Measurements from ENCODE around the gene OR14A16. TPM values are rescaled to one million over a fixed set of nuclear protein-coding genes. Genes with fewer than 3 reads are reported as not detected.

The OR14A16 gene
- not detected for polyA plus RNA-seq
- long read RNA-seq, donor 1, result 0 reads
- long read RNA-seq, donor 2, result 0 reads
- long read RNA-seq, donor 3, result 0 reads
- long read RNA-seq, donor 4, result 0 reads
- long read RNA-seq, donor 5, result 0 reads
- long read RNA-seq, donor 6, result 0 reads
- long read RNA-seq, donor 7, result 0 reads
- long read RNA-seq, donor 8, result 0 reads
- long read RNA-seq, donor 9, result 0 reads
- long read RNA-seq, donor 10, result 0 reads
- long read RNA-seq, donor 11, result 0 reads

- 100% methylated on average over 1 of the region's 6 CpGs for WGBS (ENCODE audit: insufficient coverage, low lambda C conversion rate)
Measured at GRCh38 chr1:247824023-247824422, at the start of gene OR14A16. Gene OR14A16 (minus strand): TSS chr1:247824119. CDS start chr1:247815729, 8,390 bp downstream.

GRCh38 chr1:247865416-247865815 lies 41.5 kb upstream of the OR14A16 start:
- Histone ChIP-seq H3K9me3 (ENCODE audit: control insufficient read depth, low read depth, low read length) (peaks cover 7% of the 10 kb centered on the region), H3K4me3 (ENCODE audit: low read length) (no peak overlapping the region), H3K27me3 (ENCODE audit: control insufficient read depth, insufficient read depth, low read length) (no peaks in the 10 kb centered on the region), H3K36me3 (ENCODE audit: control insufficient read depth, insufficient read depth, low read length) (no peaks in the 10 kb centered on the region), H3K27ac (ENCODE audit: low read length) (no peak overlapping the region), H3K4me1 (ENCODE audit: control insufficient read depth, insufficient read depth, low read length) (no peaks in the 10 kb centered on the region)
- DNase-seq, result no peak
- WGBS (ENCODE audit: insufficient coverage, low lambda C conversion rate), result 50% methylated on average over 1 of the region's 6 CpGs

More at GRCh38 chr1:247824023-247824422, at the start of gene OR14A16:
- H3K9me3 ChIP-seq (ENCODE audit: control insufficient read depth, low read depth, low read length), result peaks cover 3% of the 10 kb centered on the region
- H3K4me3 ChIP-seq (ENCODE audit: low read length), result no peak within 1 kb of the TSS
- no peaks in the 10 kb centered on the region for H3K36me3 ChIP-seq (ENCODE audit: control insufficient read depth, insufficient read depth, low read length)
- H3K27ac ChIP-seq (ENCODE audit: low read length), result no peak within 1 kb of the TSS
- H3K4me1 ChIP-seq (ENCODE audit: control insufficient read depth, insufficient read depth, low read length), result no peaks in the 10 kb centered on the region
- no peak for DNase-seq
- no peaks in the 10 kb centered on the region for H3K27me3 ChIP-seq (ENCODE audit: control insufficient read depth, insufficient read depth, low read length)

- Histone ChIP-seq H3K9me3 (ENCODE audit: control insufficient read depth, low read depth, low read length) (peaks cover 4% of the 10 kb centered on the region), H3K4me3 (ENCODE audit: low read length) (no peak overlapping the region), H3K27me3 (ENCODE audit: control insufficient read depth, insufficient read depth, low read length) (no peaks in the 10 kb centered on the region), H3K27ac (ENCODE audit: low read length) (no peak overlapping the region), H3K4me1 (ENCODE audit: control insufficient read depth, insufficient read depth, low read length) (no peaks in the 10 kb centered on the region), H3K36me3 (ENCODE audit: control insufficient read depth, insufficient read depth, low read length) (no peaks in the 10 kb centered on the region)
- WGBS (ENCODE audit: insufficient coverage, low lambda C conversion rate), result no CpG with 5 or more reads among the region's 17 CpGs
- DNase-seq, result no peak
Measured at GRCh38 chr1:247864644-247865043, 40.7 kb upstream of the OR14A16 start.

GRCh38 chr1:247862756-247863155 lies 38.8 kb upstream of the OR14A16 start:
- Histone ChIP-seq H3K27ac (ENCODE audit: low read length) (no peak overlapping the region), H3K27me3 (ENCODE audit: control insufficient read depth, insufficient read depth, low read length) (peaks cover 8% of the 10 kb centered on the region), H3K4me1 (ENCODE audit: control insufficient read depth, insufficient read depth, low read length) (no peaks in the 10 kb centered on the region), H3K36me3 (ENCODE audit: control insufficient read depth, insufficient read depth, low read length) (no peaks in the 10 kb centered on the region), H3K9me3 (ENCODE audit: control insufficient read depth, low read depth, low read length) (peaks cover 4% of the 10 kb centered on the region), H3K4me3 (ENCODE audit: low read length) (no peak overlapping the region)
- WGBS (ENCODE audit: insufficient coverage, low lambda C conversion rate), result no CpG with 5 or more reads among the region's 4 CpGs
- DNase-seq, result no peak

- peaks cover 13% of the 10 kb centered on the region for H3K27me3 ChIP-seq (ENCODE audit: control insufficient read depth, insufficient read depth, low read length)
- no peak for DNase-seq
- H3K4me3 ChIP-seq (ENCODE audit: low read length), result no peak overlapping the region
- H3K36me3 ChIP-seq (ENCODE audit: control insufficient read depth, insufficient read depth, low read length), result no peaks in the 10 kb centered on the region
- H3K27ac ChIP-seq (ENCODE audit: low read length), result no peak overlapping the region
- H3K9me3 ChIP-seq (ENCODE audit: control insufficient read depth, low read depth, low read length), result no peaks in the 10 kb centered on the region
- no peaks in the 10 kb centered on the region for H3K4me1 ChIP-seq (ENCODE audit: control insufficient read depth, insufficient read depth, low read length)
- WGBS (ENCODE audit: insufficient coverage, low lambda C conversion rate), result 40% methylated on average over 3 of the region's 15 CpGs
Measured at GRCh38 chr1:247857985-247858619, 34.2 kb upstream of the OR14A16 start.

- Histone ChIP-seq H3K27me3 (ENCODE audit: control insufficient read depth, insufficient read depth, low read length) (peaks cover 13% of the 10 kb centered on the region), H3K4me1 (ENCODE audit: control insufficient read depth, insufficient read depth, low read length) (no peaks in the 10 kb centered on the region), H3K4me3 (ENCODE audit: low read length) (peak within 1 kb of the TSS; percentile 13), H3K9me3 (ENCODE audit: control insufficient read depth, low read depth, low read length) (no peaks in the 10 kb centered on the region), H3K27ac (ENCODE audit: low read length) (no peak within 1 kb of the TSS), H3K36me3 (ENCODE audit: control insufficient read depth, insufficient read depth, low read length) (no peaks in the 10 kb centered on the region)
- DNase-seq, result peak in 1 of 2 donors; percentile 16
- WGBS (ENCODE audit: insufficient coverage, low lambda C conversion rate), result no CpG with 5 or more reads among the region's 109 CpGs
Measured at GRCh38 chr1:247857069-247857984, 33.4 kb upstream of the OR14A16 start, which contains the start of gene TRIM58. Gene TRIM58 (plus strand): TSS chr1:247857187. CDS start chr1:247857247, 60 bp downstream.

GRCh38 chr1:247855911-247856310 lies 32.0 kb upstream of the OR14A16 start:
- no peak for DNase-seq
- Histone ChIP-seq H3K27me3 (ENCODE audit: control insufficient read depth, insufficient read depth, low read length) (peaks cover 13% of the 10 kb centered on the region), H3K36me3 (ENCODE audit: control insufficient read depth, insufficient read depth, low read length) (no peaks in the 10 kb centered on the region), H3K4me3 (ENCODE audit: low read length) (no peak overlapping the region), H3K4me1 (ENCODE audit: control insufficient read depth, insufficient read depth, low read length) (no peaks in the 10 kb centered on the region), H3K9me3 (ENCODE audit: control insufficient read depth, low read depth, low read length) (no peaks in the 10 kb centered on the region), H3K27ac (ENCODE audit: low read length) (no peak overlapping the region)
- WGBS (ENCODE audit: insufficient coverage, low lambda C conversion rate), result 94% methylated on average over 2 of the region's 4 CpGs

GRCh38 chr1:247854899-247855545 lies 31.1 kb upstream of the OR14A16 start:
- no peaks in the 10 kb centered on the region for H3K4me1 ChIP-seq (ENCODE audit: control insufficient read depth, insufficient read depth, low read length)
- no peak overlapping the region for H3K4me3 ChIP-seq (ENCODE audit: low read length)
- WGBS (ENCODE audit: insufficient coverage, low lambda C conversion rate), result 97% methylated on average over 6 of the region's 14 CpGs
- H3K36me3 ChIP-seq (ENCODE audit: control insufficient read depth, insufficient read depth, low read length), result no peaks in the 10 kb centered on the region
- no peak overlapping the region for H3K27ac ChIP-seq (ENCODE audit: low read length)
- peaks cover 13% of the 10 kb centered on the region for H3K27me3 ChIP-seq (ENCODE audit: control insufficient read depth, insufficient read depth, low read length)
- no peaks in the 10 kb centered on the region for H3K9me3 ChIP-seq (ENCODE audit: control insufficient read depth, low read depth, low read length)
- no peak for DNase-seq

GRCh38 chr1:247849616-247850015 lies 25.7 kb upstream of the OR14A16 start:
- no peak for DNase-seq
- no peaks in the 10 kb centered on the region for H3K27me3 ChIP-seq (ENCODE audit: control insufficient read depth, insufficient read depth, low read length)
- H3K9me3 ChIP-seq (ENCODE audit: control insufficient read depth, low read depth, low read length), result no peaks in the 10 kb centered on the region
- H3K27ac ChIP-seq (ENCODE audit: low read length), result no peak overlapping the region
- 100% methylated on average over 1 of the region's 1 CpG for WGBS (ENCODE audit: insufficient coverage, low lambda C conversion rate)
- no peak overlapping the region for H3K4me3 ChIP-seq (ENCODE audit: low read length)
- H3K36me3 ChIP-seq (ENCODE audit: control insufficient read depth, insufficient read depth, low read length), result no peaks in the 10 kb centered on the region
- H3K4me1 ChIP-seq (ENCODE audit: control insufficient read depth, insufficient read depth, low read length), result no peaks in the 10 kb centered on the region

- DNase-seq, result no peak
- Histone ChIP-seq H3K4me1 (ENCODE audit: control insufficient read depth, insufficient read depth, low read length) (no peaks in the 10 kb centered on the region), H3K9me3 (ENCODE audit: control insufficient read depth, low read depth, low read length) (no peaks in the 10 kb centered on the region), H3K27ac (ENCODE audit: low read length) (no peak overlapping the region), H3K36me3 (ENCODE audit: control insufficient read depth, insufficient read depth, low read length) (no peaks in the 10 kb centered on the region), H3K4me3 (ENCODE audit: low read length) (no peak overlapping the region), H3K27me3 (ENCODE audit: control insufficient read depth, insufficient read depth, low read length) (no peaks in the 10 kb centered on the region)
- WGBS (ENCODE audit: insufficient coverage, low lambda C conversion rate), result 90% methylated on average over 3 of the region's 7 CpGs
Measured at GRCh38 chr1:247848346-247848745, 24.4 kb upstream of the OR14A16 start.

Data from large intestine (tissue), 12 donors.